KG1 (cell line): Measurements from ENCODE around the gene DLGAP1.
A peak's percentile ranks its signal among the peaks of the same experiment; 100 is the strongest.
"Not testable (repeated sequence)": the region's sequence is repeated elsewhere in the genome, so short reads cannot be mapped to it uniquely, and the experiment has no call there.

Source experiments
- DNase-seq: peaks from one replicate; lab custom pipeline; 2025; lab: John Stamatoyannopoulos, UW

The DLGAP1 gene

DNA sequence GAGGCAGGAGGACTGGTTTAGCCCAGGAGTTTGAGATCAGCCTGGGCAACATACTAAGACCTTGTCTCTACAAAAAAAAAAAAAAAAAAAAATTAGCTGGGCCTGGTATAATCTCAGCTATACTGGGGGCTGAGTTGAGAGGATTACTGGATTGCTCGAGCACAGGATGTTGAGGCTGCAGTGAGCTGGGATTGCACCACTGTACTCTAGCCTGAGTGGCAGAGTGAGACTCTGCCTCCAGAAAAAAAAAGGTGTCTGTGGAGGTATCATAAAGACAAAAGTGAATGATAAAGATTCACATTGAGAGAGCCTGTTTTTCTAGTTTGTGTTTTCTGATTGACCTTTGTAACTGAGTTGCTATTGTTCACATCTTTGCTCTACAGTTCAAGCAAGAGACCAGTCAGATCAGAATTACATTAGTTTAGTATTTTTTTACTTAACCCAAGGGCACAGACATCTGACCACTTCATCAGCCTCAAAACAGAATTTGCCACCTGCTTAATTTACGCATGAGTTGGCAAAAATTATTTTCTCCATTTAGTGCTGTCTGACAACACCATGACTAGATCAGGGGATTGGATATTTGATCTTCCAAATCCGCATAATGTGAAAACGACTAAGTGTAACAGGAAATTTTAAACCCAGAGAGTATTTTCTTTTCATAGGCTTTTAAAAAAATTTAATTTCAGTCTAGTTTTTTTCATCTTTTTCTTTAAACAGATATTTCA is 734.1 kb downstream of the DLGAP1 start:
- no peak for DNase-seq

DNA sequence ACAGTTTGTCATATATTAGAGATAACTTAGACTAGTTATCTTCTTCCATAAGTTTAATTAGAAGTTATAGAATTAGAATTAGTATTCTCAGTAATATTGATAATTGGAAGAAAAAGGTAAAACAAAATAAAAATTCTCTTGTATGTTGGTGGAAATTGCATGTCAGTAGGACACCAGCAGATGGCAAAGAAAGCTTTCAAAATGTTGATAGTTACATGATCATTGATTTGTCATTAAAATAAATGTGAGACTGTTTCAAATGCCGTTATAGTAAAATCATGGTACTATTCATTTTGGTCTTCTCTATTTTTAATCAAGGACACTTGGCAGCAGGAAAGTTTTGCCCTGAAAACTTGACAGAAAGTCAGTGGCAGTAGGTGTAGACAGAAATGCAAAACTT is 734.9 kb downstream of the DLGAP1 start:
- DNase-seq: no peak

DNA sequence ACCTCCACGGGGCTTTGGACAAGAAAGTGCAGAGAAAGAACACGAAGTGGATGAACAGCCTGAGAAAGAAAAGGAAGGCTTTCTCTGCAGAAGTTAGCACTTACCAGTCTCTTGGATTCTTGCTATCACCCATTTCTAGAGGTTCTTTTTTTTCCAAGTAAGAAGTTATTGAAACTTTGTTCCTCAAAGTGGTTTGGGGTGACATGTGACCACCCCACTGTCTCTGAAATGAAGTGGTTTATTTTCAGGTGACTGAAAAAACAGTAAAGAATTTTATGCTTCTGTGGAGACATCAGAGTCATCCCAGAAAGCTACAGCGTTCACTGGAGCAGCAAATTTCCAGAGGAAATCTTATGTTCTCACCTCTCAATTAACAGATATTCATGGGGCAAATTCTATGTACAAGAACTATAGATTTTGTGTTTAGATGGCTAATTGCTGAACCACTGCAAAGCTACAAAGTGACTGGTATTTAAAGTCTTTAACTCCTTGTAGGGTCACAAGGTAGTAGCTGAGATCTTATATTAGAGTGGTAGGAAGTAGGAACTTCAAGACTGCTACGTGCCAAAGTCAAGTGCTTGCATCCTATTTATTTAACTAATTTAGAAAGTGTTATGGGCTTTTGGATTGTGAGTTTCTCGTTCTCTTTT is 737.6 kb downstream of the DLGAP1 start:
- no peak for DNase-seq

DNA sequence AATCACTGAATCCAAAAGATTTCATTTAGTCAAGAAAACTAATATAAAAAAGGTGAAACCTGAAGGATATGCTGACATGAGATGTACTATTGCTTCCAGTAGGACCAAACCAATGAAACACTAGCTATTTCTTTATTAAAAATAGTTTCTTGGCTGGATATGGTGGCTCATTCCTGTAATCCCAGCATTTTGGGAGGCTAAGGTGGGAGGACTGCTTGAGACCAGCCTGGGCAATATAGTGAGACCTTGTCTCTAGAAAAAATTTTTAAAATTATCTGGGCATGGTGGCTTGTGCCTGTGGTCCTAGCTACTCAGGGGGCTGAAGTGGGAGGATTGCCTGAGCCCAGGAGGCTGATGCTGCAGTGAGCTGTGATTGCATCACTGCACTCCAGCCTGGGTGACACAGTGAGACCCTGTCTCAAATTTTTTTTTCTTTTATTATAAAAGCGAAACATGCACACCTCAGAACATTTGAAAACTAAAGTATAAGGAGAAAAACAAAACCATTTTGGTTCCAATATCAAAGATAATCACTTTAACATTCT is 738.9 kb downstream of the DLGAP1 start:
- no peak for DNase-seq

DNA sequence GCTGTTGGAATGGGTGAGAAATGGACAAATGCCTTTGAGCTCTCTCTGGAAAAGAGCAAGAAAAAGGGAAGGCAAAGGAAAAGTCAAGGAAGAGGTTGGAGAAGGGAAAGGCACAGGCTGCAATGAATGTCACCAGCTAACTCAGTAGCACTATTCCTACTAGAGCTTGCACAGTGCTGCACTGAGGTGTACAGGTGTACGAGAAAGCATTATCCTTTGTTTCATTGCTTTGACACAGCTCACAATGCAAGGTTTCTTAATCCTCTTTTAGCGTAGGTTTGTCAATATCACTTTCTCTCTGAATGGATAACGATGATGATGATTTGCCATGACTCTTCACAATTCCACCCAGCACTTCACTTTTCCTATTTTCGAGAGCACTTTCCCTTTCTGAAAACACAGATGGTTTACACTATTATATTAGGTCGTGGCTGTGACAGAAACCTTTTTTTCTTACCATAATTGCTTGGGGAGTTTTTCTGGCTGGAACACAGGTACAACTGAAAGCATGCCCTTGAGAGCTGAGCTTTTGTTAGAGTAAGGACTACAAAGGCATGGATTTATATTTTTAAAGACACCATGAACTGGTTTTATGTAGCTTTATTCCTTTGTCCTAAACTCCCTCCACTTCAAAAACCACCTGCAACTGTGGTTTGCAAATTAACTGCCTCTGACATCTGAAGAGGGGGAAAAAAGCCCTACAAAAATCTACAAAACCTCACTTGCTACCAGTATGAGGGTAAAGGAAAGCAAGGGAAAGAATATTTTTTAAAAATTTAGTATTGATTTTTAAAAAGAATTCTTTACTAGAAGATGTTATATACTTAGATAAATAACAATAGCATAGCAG is 739.7 kb downstream of the DLGAP1 start:
- DNase-seq: no peak

DNA sequence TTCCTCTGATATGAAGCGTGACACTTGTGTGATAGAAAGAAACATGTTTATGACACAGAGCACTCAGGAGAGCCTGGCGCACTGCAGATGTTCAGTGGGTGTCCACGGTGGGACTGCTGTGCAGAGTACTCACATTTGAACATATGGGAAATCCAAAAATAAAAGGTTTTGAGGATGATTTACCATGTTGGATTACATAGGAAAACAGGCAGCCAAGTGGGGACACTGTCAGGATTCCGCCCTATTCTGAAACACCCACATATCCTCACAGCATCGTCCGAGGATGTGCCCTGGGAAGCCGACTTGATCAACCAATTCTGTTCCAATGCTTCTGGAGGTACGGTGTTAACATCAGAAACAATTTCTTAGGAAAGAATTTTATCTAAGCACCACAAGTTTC is 741.4 kb downstream of the DLGAP1 start:
- no peak for DNase-seq

DNA sequence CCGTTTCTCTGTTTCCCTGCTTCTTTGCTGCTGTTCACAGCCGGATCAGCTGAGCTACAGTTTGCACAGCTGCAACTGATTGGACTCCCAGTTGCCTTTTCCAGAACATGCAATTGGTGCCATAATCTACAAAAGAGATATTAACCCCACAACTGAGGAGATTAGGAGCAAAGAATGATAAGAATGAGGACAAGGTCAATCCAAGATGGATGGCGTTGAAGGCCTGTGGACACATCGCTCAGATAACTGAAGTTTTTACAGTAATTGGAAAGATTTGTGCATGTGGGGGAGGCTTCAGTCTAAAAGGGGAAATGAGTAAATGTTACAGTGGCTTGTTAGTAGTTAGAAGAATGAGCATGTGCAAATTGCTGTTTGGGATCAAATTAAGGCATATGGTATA is 741.9 kb downstream of the DLGAP1 start:
- no peak for DNase-seq

DNA sequence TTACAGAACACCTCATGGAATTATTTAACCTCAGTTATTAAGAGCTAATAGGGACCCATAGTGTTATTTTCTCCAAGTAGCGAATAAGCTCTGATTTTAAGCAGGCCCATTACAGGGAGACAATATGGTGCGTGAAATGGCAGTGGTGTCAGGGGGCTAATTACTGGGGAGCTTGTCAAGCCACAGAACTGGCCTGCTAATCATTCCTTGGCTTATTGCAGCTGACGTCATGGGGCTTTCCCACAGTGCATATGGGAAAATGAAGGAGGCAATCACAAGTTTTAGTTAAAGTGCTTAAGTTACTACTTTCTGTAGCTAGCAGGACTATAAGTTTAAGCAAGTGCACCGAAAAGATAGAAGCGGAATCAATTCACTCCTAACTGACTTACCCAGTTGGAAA is 742.6 kb downstream of the DLGAP1 start:
- DNase-seq: no peak

DNA sequence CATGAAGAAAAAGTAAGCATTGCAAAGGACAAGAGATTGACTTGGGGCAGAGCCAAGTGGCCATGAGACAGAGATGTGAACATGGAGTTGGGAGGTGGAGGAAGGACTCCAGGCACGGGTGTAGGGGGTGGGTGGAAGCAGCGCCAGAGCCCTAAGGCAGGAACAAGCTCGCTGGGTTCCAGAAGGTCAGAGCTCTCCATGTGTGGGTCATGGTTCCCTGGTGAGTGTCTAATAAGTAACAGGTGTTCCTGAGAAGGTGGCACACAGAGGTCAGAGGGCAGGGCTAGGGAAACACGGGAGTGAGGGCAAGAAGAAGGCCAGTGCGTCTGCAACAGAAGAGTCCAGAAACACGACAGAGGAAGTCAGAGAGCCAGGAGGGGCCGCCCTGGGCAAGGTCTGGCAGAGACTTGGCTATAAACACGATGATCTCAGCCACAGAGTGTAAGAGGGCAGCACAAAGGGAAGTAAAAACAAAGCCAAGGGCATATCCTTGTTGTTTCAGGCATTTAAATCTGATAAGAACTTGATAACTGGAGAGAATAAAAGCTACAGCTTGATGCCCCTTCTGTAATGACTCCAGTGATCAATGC is 744.3 kb downstream of the DLGAP1 start:
- no peak for DNase-seq

DNA sequence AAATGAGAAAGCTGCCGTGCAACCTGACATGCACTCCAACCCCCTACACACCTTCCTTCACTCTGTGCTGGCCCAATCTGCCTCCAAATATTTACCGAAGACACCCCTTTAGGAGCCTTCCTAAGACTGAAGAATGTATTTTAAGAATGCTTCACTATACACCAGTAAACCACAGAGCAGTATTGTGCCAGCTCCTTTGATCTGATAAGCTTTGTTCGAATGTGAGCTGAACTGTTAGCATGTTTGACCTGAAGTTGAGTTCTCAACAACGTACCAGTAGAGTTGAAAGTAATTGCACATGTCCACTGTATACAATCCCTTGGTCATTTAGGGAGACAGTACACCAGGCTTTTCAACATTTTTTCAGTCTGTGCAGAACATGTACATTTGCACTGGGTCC is 745.9 kb downstream of the DLGAP1 start:
- no peak for DNase-seq

DNA sequence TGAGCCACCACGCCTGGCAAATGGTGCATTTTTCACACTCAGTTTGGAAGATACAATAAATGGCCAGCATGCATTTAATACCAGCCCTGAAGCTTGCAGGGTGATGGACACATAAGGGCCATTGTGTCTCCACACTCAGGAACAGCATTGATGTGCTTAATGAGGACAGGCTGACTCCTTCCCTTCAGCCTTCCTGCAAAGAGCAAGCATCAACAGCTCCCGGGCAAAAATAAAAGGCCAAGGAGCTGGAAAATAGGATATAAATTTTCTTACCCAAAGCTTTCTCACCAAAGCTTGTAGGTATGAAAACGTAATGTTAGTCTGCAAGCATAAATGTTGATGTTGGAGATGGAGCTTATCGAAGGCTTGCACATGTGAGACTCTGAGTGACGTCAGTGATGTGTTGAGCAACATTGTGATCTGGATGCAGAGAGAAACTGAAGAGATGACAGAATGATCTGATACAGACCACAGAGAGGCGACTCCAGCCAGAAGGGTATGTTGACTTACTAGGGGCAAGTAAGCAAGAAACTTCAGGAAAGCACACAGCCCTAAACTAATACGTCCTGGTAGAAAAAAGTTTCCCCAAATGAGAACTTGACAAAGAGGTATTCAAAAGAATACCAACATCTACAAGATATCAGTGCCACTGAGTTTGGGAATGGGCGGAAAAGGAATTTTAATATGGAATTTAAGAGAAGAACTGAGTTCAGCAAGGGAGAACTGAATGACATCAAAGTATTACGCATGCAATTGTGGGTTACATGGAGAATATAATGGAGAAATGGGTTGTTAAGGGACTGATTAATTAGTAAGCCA is 748.6 kb downstream of the DLGAP1 start:
- no peak for DNase-seq

DNA sequence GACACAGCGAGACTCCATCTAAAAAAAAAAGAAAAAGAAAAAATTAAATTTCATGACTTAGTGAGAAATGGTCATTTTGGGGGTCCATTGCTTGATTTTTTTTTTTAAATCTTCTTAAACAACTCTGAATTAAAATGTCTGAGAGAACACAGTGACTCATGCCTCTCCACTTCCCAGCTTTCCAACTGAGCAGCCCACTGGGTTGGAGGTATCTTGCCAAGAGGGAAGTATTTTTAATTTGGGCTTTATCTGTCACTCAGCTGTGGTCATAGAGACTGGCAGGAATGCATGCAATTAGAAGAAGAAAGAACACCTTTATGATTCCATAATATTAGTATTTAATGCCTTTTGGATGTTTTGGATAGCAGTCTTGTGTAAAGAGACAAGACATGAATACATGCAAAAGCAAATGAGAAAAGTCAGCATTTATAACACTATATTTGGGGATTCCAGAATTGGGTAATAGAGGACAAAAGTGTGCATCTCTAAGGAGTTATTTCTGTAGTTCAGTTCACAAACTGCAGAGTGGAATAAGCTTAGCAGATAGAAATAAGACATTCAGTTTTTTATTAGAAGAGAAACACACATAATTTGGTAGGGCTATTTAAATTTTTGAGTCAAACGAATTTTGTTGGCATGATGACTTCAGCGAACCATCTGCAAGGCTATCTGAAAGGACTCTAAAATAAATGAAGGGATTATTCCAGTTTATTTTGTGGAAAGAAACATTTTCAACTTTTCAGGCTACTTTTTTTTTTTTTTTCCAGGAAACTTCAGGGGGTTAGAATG is 750.4 kb downstream of the DLGAP1 start:
- DNase-seq: no peak

DNA sequence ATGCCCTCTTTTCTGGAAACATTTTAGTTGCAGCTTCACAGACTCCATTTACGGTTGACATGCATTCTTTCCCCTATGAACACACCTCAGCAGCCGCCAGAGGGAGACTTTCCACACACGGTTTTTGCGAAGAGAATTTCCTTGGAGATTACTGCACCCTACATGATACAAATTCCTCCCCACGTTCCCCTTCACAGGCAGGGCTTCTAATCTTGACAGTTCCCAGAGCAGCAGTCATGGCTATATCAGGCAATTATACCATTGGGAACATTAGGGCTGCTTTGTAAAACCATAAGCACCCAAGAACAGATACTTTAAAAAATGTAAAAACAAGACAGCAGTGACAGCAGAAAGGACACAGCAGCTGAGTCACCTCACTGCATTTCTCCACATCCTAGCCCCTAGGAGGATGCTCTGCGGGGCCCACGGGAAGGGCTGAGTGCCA is 751.4 kb downstream of the DLGAP1 start:
- peak; percentile 19 for DNase-seq

DNA sequence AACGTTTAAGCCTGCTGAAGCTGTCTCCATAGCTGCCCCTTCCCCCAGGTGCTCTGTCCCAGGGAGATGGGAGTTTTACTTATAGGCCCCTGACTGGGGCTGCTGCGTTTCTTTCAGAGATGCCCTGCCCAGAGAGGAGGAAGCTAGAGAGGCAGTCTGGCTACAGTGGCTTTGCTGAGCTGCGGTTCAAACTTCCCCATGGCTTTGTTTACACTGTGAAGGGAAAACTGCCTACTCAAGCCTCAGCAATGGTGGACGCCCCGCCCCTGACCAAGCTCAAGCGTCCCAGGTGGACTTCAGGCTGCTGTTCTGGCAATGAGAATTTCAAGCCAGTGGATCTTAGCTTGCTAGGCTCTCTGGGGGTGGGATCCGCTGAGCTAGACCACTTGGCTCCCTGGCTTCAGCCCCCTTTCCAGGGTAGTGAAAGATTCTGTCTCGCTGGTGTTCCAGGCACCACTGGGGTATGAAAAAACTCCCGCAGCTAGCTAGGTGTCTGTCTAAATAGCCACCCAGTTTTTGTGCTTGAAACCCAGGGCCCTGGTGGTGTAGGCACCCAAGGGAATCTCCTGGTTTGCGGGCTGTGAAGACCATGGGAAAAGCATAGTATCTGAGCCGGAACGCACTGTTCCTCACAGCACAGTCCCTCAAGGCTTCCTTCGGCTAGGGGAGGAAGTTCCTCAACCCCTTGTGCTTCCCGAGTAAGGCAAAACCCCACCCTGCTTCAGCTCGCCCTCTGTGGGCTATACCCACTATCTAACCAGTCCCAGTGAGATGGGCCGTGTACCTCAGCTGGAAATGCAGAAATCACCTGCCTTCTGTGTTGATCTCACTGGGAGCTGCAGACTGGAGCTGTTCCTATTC is 755.2 kb downstream of the DLGAP1 start:
- DNase-seq: not testable (repeated sequence)

DNA sequence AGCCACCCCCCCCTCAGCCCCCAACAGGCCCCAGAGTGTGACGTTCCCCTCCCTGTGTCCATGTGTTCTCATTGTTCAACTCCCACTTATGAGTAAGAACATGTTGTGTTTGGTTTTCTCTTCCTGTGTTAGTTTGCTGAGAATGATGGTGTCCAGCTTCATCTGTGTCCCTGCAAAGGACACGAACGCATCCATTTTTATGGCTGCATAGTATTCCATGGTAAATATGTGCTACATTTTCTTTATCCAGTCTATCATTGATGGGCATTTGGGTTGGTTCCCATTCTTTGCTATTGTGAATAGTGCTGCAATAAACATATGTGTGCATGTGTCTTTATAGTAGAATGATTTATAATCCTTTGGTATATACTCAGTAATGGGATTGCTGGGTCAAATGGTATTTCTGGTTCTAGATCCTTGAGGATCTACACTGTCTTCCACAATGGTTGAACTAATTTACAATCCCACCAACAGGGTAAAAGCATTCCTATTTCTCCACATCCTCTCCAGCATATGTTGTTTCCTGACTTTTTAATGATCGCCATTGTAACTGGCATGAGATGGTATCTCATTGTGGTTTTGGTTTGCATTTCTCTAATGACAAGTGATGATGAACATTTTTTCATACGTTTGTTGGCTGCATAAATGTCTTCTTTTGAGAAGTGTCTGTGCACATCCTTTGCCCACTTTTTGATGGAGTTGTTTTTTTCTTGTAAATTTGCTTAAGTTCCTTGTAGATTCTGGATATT is 760.9 kb downstream of the DLGAP1 start:
- DNase-seq: not testable (repeated sequence)

DNA sequence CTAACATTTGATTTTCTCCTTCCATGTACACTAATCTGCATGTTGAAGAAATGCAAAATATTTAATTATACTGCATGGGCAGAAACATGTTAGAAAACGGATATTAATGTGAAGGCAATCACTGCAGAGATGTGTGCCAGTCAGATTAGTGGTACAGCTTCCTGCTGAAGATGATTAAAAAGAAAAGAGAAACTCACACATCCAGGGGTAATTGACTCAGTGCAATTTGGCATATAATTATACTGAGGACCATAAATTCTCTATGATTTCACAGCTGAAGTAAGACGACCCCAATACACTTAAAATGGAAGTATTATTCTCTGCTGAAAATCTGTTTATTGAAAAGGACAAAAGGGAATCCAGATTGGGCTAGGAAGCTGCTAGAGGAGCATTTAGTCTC is 761.7 kb downstream of the DLGAP1 start:
- DNase-seq: no peak

DNA sequence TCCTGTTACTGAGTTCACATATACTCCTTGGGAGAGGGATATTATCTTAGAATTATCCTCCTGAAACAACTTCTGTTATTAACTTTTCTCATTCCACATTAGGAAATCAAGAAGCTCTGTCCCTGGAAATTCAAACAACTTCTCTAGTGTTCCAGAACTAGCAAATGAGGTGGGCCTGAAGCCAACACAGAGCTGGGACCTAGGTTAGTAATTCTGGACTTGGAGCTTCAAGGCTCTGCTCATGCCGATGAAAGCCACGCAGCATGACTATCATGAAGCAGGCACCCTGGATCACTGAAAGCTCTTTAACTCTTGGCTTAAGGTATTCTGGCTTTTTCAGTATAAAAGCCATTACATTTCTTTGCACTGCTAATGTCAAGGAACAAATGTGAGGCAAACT is 762.4 kb downstream of the DLGAP1 start:
- DNase-seq: no peak

DNA sequence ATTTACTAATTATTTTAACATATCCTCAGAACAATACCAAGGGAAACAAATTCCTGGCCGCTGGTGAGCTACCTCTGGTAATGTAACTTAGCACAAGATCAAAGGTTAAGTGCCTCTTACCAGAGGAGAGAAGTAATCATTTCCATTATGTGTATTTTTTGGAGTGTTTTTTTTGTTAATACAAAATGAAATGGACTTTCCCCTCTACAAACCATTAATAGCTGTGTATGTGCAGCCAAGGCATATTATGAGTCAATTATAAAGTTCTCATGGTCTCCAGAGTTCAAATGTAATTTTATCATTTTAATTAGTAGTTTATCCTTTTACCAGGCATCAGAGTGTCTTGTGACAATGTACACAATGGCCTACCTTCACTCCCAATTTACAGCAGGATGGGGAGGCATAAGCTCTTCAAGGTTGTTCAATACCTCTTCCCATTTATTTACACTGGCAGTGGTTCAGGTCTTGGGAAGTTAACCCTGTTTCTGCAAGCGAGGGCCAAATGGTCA is 762.9 kb downstream of the DLGAP1 start:
- no peak for DNase-seq

DNA sequence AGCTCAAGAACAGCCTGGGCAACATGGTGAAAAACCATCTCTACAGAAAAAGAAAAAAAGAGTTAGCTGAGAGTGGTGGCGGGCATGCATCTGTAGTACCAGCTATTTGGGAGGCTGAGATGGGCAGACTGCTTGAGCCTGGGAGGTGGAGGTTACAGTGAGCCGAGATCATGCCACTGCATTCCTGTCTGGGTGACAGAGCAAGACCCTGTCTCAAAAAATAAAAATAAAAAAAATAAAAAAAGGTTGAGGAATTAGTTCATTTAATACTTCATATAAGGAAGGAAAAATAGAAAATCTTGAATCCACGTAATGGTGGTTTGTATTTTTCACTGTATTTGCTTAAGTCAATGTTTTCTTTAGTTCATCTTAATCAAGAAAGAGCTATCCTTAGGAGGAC is 763.4 kb downstream of the DLGAP1 start:
- no peak for DNase-seq
